HEK293 (cell line): Measurements from ENCODE around the gene NTMT1.

Source experiments
- CTCF ChIP-seq: fragments of 450-650 bp; formaldehyde crosslinking; IDR thresholded peaks from 2 replicates; pipeline ENCODE4 v1.5.1; 2016; ENCODE audit warnings: missing biosample characterization, missing genetic modification characterization
- ELK4 ChIP-seq: IDR thresholded peaks from 2 replicates; pipeline ENCODE4 v1.6.1; 2011; ENCODE audit warnings: mild to moderate bottlenecking, low read depth, low read length, borderline replicate concordance
- FEZF1 ChIP-seq: fragments of 450-650 bp; formaldehyde crosslinking; IDR thresholded peaks from 2 replicates; pipeline ENCODE4 v1.5.1; 2016; ENCODE audit warnings: missing biosample characterization, missing genetic modification characterization
- KLF9 ChIP-seq: fragments of 450-650 bp; formaldehyde crosslinking; IDR thresholded peaks from 2 replicates; pipeline ENCODE4 v1.5.1; 2016; ENCODE audit warnings: missing biosample characterization, missing genetic modification characterization, low read depth
- SP3 ChIP-seq: fragments of 450-650 bp; formaldehyde crosslinking; IDR thresholded peaks from 2 replicates; pipeline ENCODE4 v1.5.1; 2016; ENCODE audit warnings: missing biosample characterization, missing genetic modification characterization
- WT1 ChIP-seq: fragments of 450-650 bp; formaldehyde crosslinking; IDR thresholded peaks from 2 replicates; pipeline ENCODE4 v1.5.1; 2016; ENCODE audit warnings: missing biosample characterization, missing genetic modification characterization
- YY2 ChIP-seq: fragments of 450-650 bp; formaldehyde crosslinking; IDR thresholded peaks from 2 replicates; pipeline ENCODE4 v1.5.1; 2016; ENCODE audit warnings: missing biosample characterization, missing genetic modification characterization
- ZBTB21 ChIP-seq: fragments of 450-650 bp; formaldehyde crosslinking; IDR thresholded peaks from 2 replicates; pipeline ENCODE4 v1.5.1; 2017; ENCODE audit warnings: missing biosample characterization, missing genetic modification characterization
- ZBTB7A ChIP-seq: fragments of 450-650 bp; formaldehyde crosslinking; IDR thresholded peaks from 2 replicates; pipeline ENCODE4 v1.5.1; 2016; ENCODE audit warnings: low read depth, missing biosample characterization, missing genetic modification characterization
- ZFP3 ChIP-seq: fragments of 450-650 bp; formaldehyde crosslinking; IDR thresholded peaks from 2 replicates; pipeline ENCODE4 v1.5.1; 2016; ENCODE audit warnings: low read depth, missing biosample characterization, missing genetic modification characterization
- ZFP69B ChIP-seq: fragments of 450-650 bp; formaldehyde crosslinking; IDR thresholded peaks from 2 replicates; pipeline ENCODE4 v1.5.1; 2016; ENCODE audit warnings: missing biosample characterization, missing genetic modification characterization
- ZNF114 ChIP-seq: fragments of 450-650 bp; formaldehyde crosslinking; IDR thresholded peaks from 2 replicates; pipeline ENCODE4 v1.5.0; 2017; ENCODE audit warnings: missing biosample characterization, missing genetic modification characterization
- ZNF184 ChIP-seq: fragments of 450-650 bp; IDR thresholded peaks from 2 replicates; pipeline ENCODE4 v1.5.1; 2018; ENCODE audit warnings: missing biosample characterization, mild to moderate bottlenecking, missing genetic modification characterization
- ZNF510 ChIP-seq: fragments of 450-650 bp; formaldehyde crosslinking; IDR thresholded peaks from 2 replicates; pipeline ENCODE4 v1.5.1; 2018; ENCODE audit warnings: mild to moderate bottlenecking, missing genetic modification characterization, missing biosample characterization; ENCODE audit not compliant: insufficient replicate concordance
- ZNF518A ChIP-seq: fragments of 450-650 bp; formaldehyde crosslinking; conservative IDR thresholded peaks from 2 replicates; pipeline ENCODE4 v1.5.1; 2016; ENCODE audit warnings: low read depth, missing biosample characterization, missing genetic modification characterization
- ZNF544 ChIP-seq: fragments of 450-650 bp; formaldehyde crosslinking; IDR thresholded peaks from 2 replicates; pipeline ENCODE4 v1.5.0; 2017; ENCODE audit warnings: missing biosample characterization, missing genetic modification characterization
- ZNF747 ChIP-seq: fragments of 450-650 bp; formaldehyde crosslinking; IDR thresholded peaks from 2 replicates; pipeline ENCODE4 v1.5.1; 2016; ENCODE audit warnings: missing biosample characterization, missing genetic modification characterization
- ZNF76 ChIP-seq: fragments of 450-650 bp; formaldehyde crosslinking; IDR thresholded peaks from 2 replicates; pipeline ENCODE4; 2016; ENCODE audit warnings: low read depth, missing biosample characterization, missing genetic modification characterization, borderline replicate concordance
- ZSCAN16 ChIP-seq: fragments of 450-650 bp; formaldehyde crosslinking; IDR thresholded peaks from 2 replicates; pipeline ENCODE4 v1.5.1; 2016; ENCODE audit warnings: missing biosample characterization, missing genetic modification characterization
- TF ChIP-seq, protein P1 (sequence below): fragments of 450-650 bp; formaldehyde crosslinking; IDR thresholded peaks from 2 replicates; pipeline ENCODE4 v1.5.1; 2017; ENCODE audit warnings: missing biosample characterization, missing genetic modification characterization
- TF ChIP-seq, protein P2 (sequence below): fragments of 450-650 bp; formaldehyde crosslinking; IDR thresholded peaks from 2 replicates; pipeline ENCODE4 v1.5.1; 2017; ENCODE audit warnings: missing biosample characterization, missing genetic modification characterization
- TF ChIP-seq, protein P3 (sequence below): fragments of 450-650 bp; formaldehyde crosslinking; IDR thresholded peaks from 2 replicates; pipeline ENCODE4 v1.5.1; 2016; ENCODE audit warnings: missing biosample characterization, missing genetic modification characterization

NTMT1 gene

GRCh38 chr9:129610473-129611306 is 15.3 kb upstream of the NTMT1 start (continued):
- TF ChIP-seq ELK4 (no peak), WT1 (tag by site-specific recombination) (no peak), ZNF510 (tag by site-specific recombination) (no peak), ZNF518A (tag by site-specific recombination) (no peak), ZBTB7A (tag by site-specific recombination) (no peak), FEZF1 (tag by site-specific recombination) (no peak), ZSCAN16 (tag by site-specific recombination) (no peak), YY2 (tag by site-specific recombination) (no peak; the same call in 1 of the 2 replicates), ZFP3 (tag by site-specific recombination) (no peak), CTCF (tag by site-specific recombination) (peak; percentile 76; the same call in 1 of the 2 replicates), ZNF76 (tag by site-specific recombination) (no peak), KLF9 (peak; percentile 40; the same call in 1 of the 2 replicates), ZNF747 (tag by site-specific recombination) (no peak), ZNF184 (tag by site-specific recombination) (0 out of 2 replicates have a peak, but pooled peaks have one; percentile 31), ZNF114 (no peak), ZNF544 (no peak), ZFP69B (tag by site-specific recombination) (no peak), SP3 (tag by site-specific recombination) (no peak; the same call in 1 of the 2 replicates), ZBTB21 (tag by site-specific recombination) (no peak)
- TF ChIP-seq, protein P1, sequence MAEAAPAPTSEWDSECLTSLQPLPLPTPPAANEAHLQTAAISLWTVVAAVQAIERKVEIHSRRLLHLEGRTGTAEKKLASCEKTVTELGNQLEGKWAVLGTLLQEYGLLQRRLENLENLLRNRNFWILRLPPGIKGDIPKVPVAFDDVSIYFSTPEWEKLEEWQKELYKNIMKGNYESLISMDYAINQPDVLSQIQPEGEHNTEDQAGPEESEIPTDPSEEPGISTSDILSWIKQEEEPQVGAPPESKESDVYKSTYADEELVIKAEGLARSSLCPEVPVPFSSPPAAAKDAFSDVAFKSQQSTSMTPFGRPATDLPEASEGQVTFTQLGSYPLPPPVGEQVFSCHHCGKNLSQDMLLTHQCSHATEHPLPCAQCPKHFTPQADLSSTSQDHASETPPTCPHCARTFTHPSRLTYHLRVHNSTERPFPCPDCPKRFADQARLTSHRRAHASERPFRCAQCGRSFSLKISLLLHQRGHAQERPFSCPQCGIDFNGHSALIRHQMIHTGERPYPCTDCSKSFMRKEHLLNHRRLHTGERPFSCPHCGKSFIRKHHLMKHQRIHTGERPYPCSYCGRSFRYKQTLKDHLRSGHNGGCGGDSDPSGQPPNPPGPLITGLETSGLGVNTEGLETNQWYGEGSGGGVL (tag by site-specific recombination): no peak; the same call in 1 of the 2 replicates
- TF ChIP-seq, protein P2, sequence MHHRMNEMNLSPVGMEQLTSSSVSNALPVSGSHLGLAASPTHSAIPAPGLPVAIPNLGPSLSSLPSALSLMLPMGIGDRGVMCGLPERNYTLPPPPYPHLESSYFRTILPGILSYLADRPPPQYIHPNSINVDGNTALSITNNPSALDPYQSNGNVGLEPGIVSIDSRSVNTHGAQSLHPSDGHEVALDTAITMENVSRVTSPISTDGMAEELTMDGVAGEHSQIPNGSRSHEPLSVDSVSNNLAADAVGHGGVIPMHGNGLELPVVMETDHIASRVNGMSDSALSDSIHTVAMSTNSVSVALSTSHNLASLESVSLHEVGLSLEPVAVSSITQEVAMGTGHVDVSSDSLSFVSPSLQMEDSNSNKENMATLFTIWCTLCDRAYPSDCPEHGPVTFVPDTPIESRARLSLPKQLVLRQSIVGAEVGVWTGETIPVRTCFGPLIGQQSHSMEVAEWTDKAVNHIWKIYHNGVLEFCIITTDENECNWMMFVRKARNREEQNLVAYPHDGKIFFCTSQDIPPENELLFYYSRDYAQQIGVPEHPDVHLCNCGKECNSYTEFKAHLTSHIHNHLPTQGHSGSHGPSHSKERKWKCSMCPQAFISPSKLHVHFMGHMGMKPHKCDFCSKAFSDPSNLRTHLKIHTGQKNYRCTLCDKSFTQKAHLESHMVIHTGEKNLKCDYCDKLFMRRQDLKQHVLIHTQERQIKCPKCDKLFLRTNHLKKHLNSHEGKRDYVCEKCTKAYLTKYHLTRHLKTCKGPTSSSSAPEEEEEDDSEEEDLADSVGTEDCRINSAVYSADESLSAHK: no peak
- TF ChIP-seq, protein P3, sequence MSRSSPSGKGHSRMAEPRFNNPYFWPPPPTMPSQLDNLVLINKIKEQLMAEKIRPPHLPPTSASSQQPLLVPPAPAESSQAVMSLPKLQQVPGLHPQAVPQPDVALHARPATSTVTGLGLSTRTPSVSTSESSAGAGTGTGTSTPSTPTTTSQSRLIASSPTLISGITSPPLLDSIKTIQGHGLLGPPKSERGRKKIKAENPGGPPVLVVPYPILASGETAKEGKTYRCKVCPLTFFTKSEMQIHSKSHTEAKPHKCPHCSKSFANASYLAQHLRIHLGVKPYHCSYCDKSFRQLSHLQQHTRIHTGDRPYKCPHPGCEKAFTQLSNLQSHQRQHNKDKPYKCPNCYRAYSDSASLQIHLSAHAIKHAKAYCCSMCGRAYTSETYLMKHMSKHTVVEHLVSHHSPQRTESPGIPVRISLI (tag by site-specific recombination): no peak
